Trophoblast cell (in vitro differentiated cells and primary cell): Measurements from ENCODE around the gene FGD4.

ENCODE experiments used
- DNase-seq, 2 donors: peaks; one replicate each; pipeline ENCODE4 v3.0.0-alpha.2; 2016
- H2AFZ ChIP-seq: 2 replicates; pipeline ENCODE4 v1.6.1; 2013; ENCODE audit warnings: low read length, moderate library complexity, mild to moderate bottlenecking; ENCODE audit not compliant: insufficient read depth, poor library complexity
- H2AK5ac ChIP-seq: 2 replicates; pipeline ENCODE4 v1.6.1; 2013; ENCODE audit warnings: mild to moderate bottlenecking, low read length
- H2BK120ac ChIP-seq: 2 replicates; pipeline ENCODE4 v1.6.1; 2013; ENCODE audit warnings: low read length, mild to moderate bottlenecking, moderate library complexity; ENCODE audit not compliant: insufficient read depth, poor library complexity
- H2BK12ac ChIP-seq: 2 replicates; pipeline ENCODE4 v1.6.1; 2013; ENCODE audit warnings: mild to moderate bottlenecking, low read length, moderate library complexity
- H2BK5ac ChIP-seq: 2 replicates; pipeline ENCODE4 v1.6.1; 2013; ENCODE audit warnings: low read length, low read depth, moderate library complexity, mild to moderate bottlenecking; ENCODE audit not compliant: poor library complexity
- H3K14ac ChIP-seq: 2 replicates; pipeline ENCODE4 v1.6.1; 2013; ENCODE audit warnings: mild to moderate bottlenecking, low read length
- H3K18ac ChIP-seq: 2 replicates; pipeline ENCODE4 v1.6.1; 2013; ENCODE audit warnings: mild to moderate bottlenecking, low read length
- H3K23ac ChIP-seq: 2 replicates; pipeline ENCODE4 v1.6.1; 2013; ENCODE audit warnings: low read length
- H3K27ac ChIP-seq: 2 replicates; pipeline ENCODE4 v1.5.1; 2013; ENCODE audit warnings: low read depth, mild to moderate bottlenecking, inconsistent platforms, low read length, moderate library complexity
- H3K27me3 ChIP-seq: 2 replicates; pipeline ENCODE4 v1.6.1; 2013; ENCODE audit warnings: inconsistent platforms, mild to moderate bottlenecking, low read length, moderate library complexity; ENCODE audit not compliant: insufficient read depth
- H3K36me3 ChIP-seq, 2 experiments: 1 replicate in 1 of 2; 2 replicates in 1 of 2; pipeline ENCODE4 v1.6.1; 2013; ENCODE audit warnings: low read length in 2 of 2, mild to moderate bottlenecking in 2 of 2, moderate library complexity in 1 of 2; ENCODE audit not compliant: insufficient read depth in 2 of 2, control insufficient read depth in 1 of 2
- H3K4ac ChIP-seq: 2 replicates; pipeline ENCODE4 v1.6.1; 2013; ENCODE audit warnings: low read depth, mild to moderate bottlenecking, low read length, moderate library complexity
- H3K4me1 ChIP-seq, 2 experiments: 1 replicate in 1 of 2; 2 replicates in 1 of 2; pipeline ENCODE4 v1.6.1; 2013; ENCODE audit warnings: low read length in 2 of 2, mild to moderate bottlenecking in 2 of 2, moderate library complexity in 1 of 2; ENCODE audit not compliant: insufficient read depth in 2 of 2, control insufficient read depth in 1 of 2
- H3K4me2 ChIP-seq: 2 replicates; pipeline ENCODE4 v1.6.1; 2013; ENCODE audit warnings: inconsistent platforms, mild to moderate bottlenecking, low read length, moderate library complexity
- H3K4me3 ChIP-seq: 2 replicates; pipeline ENCODE4 v1.5.1; 2013; ENCODE audit warnings: mild to moderate bottlenecking, low read depth, low read length, inconsistent platforms
- H3K79me1 ChIP-seq: one replicate; pipeline ENCODE4 v1.6.1; 2013; ENCODE audit warnings: low read length
- H3K79me2 ChIP-seq: 2 replicates; pipeline ENCODE4 v1.6.1; 2013; ENCODE audit warnings: low read length, mild to moderate bottlenecking; ENCODE audit not compliant: control insufficient read depth, insufficient read depth, poor library complexity
- H3K9ac ChIP-seq: 2 replicates; pipeline ENCODE4 v1.6.1; 2013; ENCODE audit warnings: mild to moderate bottlenecking, low read length
- H3K9me3 ChIP-seq: 2 replicates; pipeline ENCODE4 v1.6.1; 2013; ENCODE audit warnings: low read depth, mild to moderate bottlenecking, control low read depth, inconsistent platforms, low read length; ENCODE audit not compliant: insufficient read depth
- H4K12ac ChIP-seq: 2 replicates; pipeline ENCODE4 v1.6.1; 2013; ENCODE audit warnings: low read depth, mild to moderate bottlenecking, low read length, moderate library complexity
- H4K8ac ChIP-seq: 2 replicates; pipeline ENCODE4 v1.6.1; 2013; ENCODE audit warnings: low read depth, mild to moderate bottlenecking, low read length, moderate library complexity
- H4K91ac ChIP-seq: one replicate; pipeline ENCODE4 v1.6.1; 2013; ENCODE audit warnings: low read depth, mild to moderate bottlenecking, low read length, moderate library complexity
- WGBS: extraction: QIAGEN DNeasy Blood & Tissue Kit; methylation state at CpG from one replicate; pipeline ENCODE4 v1.1.7; 2013; ENCODE audit warnings: missing lambda C conversion rate; ENCODE audit not compliant: insufficient read length, insufficient coverage; ENCODE audit errors: extremely low coverage; 5-methylcytosine and 5-hydroxymethylcytosine counted together

The FGD4 gene

GRCh38 chr12:32382226-32382625 lies 17.1 kb upstream of the FGD4 start:
- Histone ChIP-seq H3K79me2 (no peaks in the 10 kb centered on the region), H2AFZ (no peak overlapping the region), H2BK5ac (no peak overlapping the region)

GRCh38 chr12:32390572-32391219 lies 8.7 kb upstream of the FGD4 start:
- Histone ChIP-seq H3K4me1 (no peaks in the 10 kb centered on the region), H3K18ac (no peak overlapping the region), H3K9me3 (no peaks in the 10 kb centered on the region), H3K27me3 (no peaks in the 10 kb centered on the region), H3K14ac (no peak overlapping the region), H4K91ac (no peak overlapping the region), H2AK5ac (no peak overlapping the region), H3K23ac (no peak overlapping the region), H4K12ac (no peak overlapping the region), H2AFZ (no peak overlapping the region), H3K4me3 (no peak overlapping the region), H2BK12ac (no peak overlapping the region), H3K27ac (no peak overlapping the region), H3K4me2 (no peak overlapping the region), H3K79me2 (no peaks in the 10 kb centered on the region), H4K8ac (no peak overlapping the region), H3K79me1 (no peaks in the 10 kb centered on the region), H3K4ac (no peak overlapping the region), H3K9ac (no peak overlapping the region), H2BK120ac (no peak overlapping the region), H3K36me3 (no peaks in the 10 kb centered on the region), H2BK5ac (no peak overlapping the region)
- DNase-seq: no peak
- no CpG with 5 or more reads among the region's 47 CpGs for WGBS

More at GRCh38 chr12:32382226-32382625, 17.1 kb upstream of the FGD4 start:
- Histone ChIP-seq H3K9ac (no peak overlapping the region), H3K27ac (no peak overlapping the region), H2AK5ac (no peak overlapping the region), H3K18ac (no peak overlapping the region), H3K4me3 (no peak overlapping the region), H2BK12ac (no peak overlapping the region), H4K8ac (no peak overlapping the region), H3K4ac (no peak overlapping the region), H3K14ac (no peak overlapping the region), H3K79me1 (no peaks in the 10 kb centered on the region), H3K4me2 (no peak overlapping the region), H3K23ac (no peak overlapping the region), H2BK120ac (no peak overlapping the region), H3K9me3 (no peaks in the 10 kb centered on the region), H3K4me1 (no peaks in the 10 kb centered on the region), H3K36me3 (no peaks in the 10 kb centered on the region), H3K27me3 (no peaks in the 10 kb centered on the region), H4K12ac (no peak overlapping the region), H4K91ac (no peak overlapping the region)
- DNase-seq: no peak
- WGBS: no CpG with 5 or more reads among the region's 2 CpGs

GRCh38 chr12:32395026-32395425 lies 4.3 kb upstream of the FGD4 start:
- no peak overlapping the region for H3K14ac ChIP-seq
- H3K4ac ChIP-seq: no peak overlapping the region
- H3K4me2 ChIP-seq: no peak overlapping the region
- H3K27me3 ChIP-seq: no peaks in the 10 kb centered on the region
- no peak overlapping the region for H3K4me3 ChIP-seq
- H3K4me1 ChIP-seq: peaks cover 0 to 3% of the 10 kb centered on the region in 2 experiments
- DNase-seq: no peak
- H2AK5ac ChIP-seq: no peak overlapping the region
- no peak overlapping the region for H2BK120ac ChIP-seq
- no peak overlapping the region for H4K8ac ChIP-seq
- no peak overlapping the region for H3K27ac ChIP-seq
- H3K79me1 ChIP-seq: peaks cover 7% of the 10 kb centered on the region
- peaks cover 5% of the 10 kb centered on the region for H3K79me2 ChIP-seq
- no peak overlapping the region for H4K12ac ChIP-seq
- H2BK12ac ChIP-seq: no peak overlapping the region
- no peak overlapping the region for H3K18ac ChIP-seq
- H2BK5ac ChIP-seq: no peak overlapping the region
- no peak overlapping the region for H3K9ac ChIP-seq
- no peaks in the 10 kb centered on the region for H3K9me3 ChIP-seq
- no peak overlapping the region for H3K23ac ChIP-seq
- H3K36me3 ChIP-seq: no peaks in the 10 kb centered on the region
- no peak overlapping the region for H4K91ac ChIP-seq
- no peak overlapping the region for H2AFZ ChIP-seq

GRCh38 chr12:32397696-32398095 lies 1.7 kb upstream of the FGD4 start:
- Histone ChIP-seq H3K23ac (no peak overlapping the region), H3K27me3 (no peaks in the 10 kb centered on the region), H3K79me1 (peaks cover 10% of the 10 kb centered on the region), H3K4me1 (peaks cover 0 to 3% of the 10 kb centered on the region in 2 experiments), H3K27ac (no peak overlapping the region), H2AFZ (no peak overlapping the region), H3K14ac (no peak overlapping the region), H3K4ac (no peak overlapping the region), H2BK5ac (no peak overlapping the region), H2BK120ac (no peak overlapping the region), H3K9me3 (no peaks in the 10 kb centered on the region), H3K18ac (no peak overlapping the region), H4K91ac (no peak overlapping the region), H3K4me2 (no peak overlapping the region), H4K8ac (no peak overlapping the region), H3K4me3 (no peak overlapping the region), H2BK12ac (no peak overlapping the region), H3K36me3 (no peaks in the 10 kb centered on the region), H2AK5ac (no peak overlapping the region), H4K12ac (no peak overlapping the region), H3K9ac (no peak overlapping the region), H3K79me2 (peaks cover 5% of the 10 kb centered on the region)
- DNase-seq: no peak
- no CpG with 5 or more reads among the region's 4 CpGs for WGBS
